Renal cortex interstitium (tissue), 11 donors: ENCODE data around the gene MAPK1. TPM values are rescaled to one million over a fixed set of nuclear protein-coding genes. Genes with fewer than 3 reads are reported as not detected.
"Not testable (repeated sequence)": the region's sequence is repeated elsewhere in the genome, so short reads cannot be mapped to it uniquely, and the experiment has no call there.

Experiments
- DNase-seq, 11 donors: peaks; one replicate each; pipeline ENCODE4 v3.0.0-alpha.2; 2013; ENCODE audit warnings: low read depth in 9 of 11, low spot score in 4 of 11; ENCODE audit errors: extremely low read depth in 1 of 11
- polyA plus RNA-seq, 3 donors: library from polyadenylated mRNA; unstranded; fragments of 120-200 nt; gene quantifications; one replicate each; pipeline ENCODE4 v1.2.1, GENCODE V29; 2013; ENCODE audit not compliant: insufficient read length in 3 of 3

MAPK1 gene
- polyA plus RNA-seq, 3 donors = 121 to 140 (median 128) TPM

DNA sequence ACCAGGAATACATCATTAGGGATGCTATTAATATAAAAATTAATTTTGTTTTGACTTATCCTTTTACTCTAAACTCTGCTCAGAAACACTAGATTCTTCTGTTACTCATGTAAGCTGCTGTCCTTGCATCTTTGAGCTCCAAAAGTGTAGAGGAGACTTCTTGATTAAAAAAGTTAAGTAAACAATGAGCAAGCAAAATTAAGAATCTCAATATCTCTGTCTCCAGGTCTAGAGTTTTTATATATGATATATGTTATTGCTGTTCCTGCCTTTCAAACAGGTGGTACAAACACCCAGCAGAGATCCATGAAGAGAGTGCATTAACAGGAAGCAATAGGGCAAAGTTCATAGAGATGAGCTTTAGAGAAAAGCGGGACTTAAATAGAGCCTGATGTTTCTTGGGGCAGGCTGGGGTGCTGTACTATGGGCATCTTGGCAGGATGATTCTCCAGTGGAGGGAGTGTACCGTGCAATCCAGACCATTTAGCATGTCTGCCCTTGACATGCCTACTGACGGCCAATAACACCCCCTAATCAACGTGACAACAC lies 6.9 kb downstream of the MAPK1 start:
- no peak for DNase-seq

DNA sequence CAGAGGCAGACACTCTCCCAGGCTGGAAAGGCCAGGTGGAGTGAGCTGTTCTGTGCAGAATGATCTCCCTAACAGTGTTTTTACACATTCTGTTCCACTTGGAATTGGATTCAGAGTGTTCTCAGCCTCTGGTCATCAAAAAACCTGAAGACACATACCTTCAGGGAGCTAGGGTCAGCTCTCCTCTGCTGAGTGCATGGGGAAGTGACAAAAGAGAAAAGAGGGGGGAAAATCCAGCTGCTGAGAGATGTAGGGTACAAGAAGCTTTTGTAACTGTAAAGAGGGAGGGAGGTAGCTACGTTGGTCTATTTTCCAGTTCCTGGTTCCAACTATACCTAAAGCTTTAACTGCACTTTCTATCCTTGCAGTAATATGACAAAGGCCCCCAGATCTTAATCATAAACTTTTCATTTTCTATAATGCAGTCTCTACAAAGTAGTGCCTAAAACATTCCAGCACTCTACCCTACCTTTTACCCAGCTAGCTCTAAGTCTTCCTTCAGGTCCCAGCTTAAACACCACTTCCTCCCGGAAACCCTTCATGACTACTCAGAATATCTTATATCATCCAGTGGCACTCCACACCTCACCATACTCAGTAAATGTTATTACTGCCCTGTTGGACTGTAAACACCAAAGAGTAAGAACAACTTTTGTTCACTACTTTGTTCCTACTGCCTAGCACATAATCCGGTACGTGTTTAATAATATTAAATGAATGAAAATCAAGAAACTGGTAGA lies 9.2 kb downstream of the MAPK1 start:
- DNase-seq = no peak

DNA sequence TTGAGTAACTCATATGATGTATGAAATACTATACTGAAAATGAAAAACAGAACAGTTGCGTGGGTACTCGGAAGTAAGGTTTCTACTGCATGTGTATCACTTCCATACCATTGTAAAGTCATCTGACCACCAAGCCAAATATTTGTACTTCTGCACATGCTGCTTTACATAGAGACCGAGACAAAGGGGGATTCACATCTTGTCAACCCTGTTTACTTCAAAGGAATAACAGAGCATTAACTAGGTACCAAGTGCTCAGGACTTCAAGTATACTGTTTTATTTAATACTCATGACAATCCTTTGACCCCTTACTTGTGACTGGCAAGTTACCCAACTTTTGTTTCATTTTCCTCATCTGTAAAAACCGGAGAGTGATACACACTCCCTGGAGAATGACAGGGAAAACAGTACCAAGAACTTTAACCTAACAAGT lies 9.9 kb downstream of the MAPK1 start:
- no peak for DNase-seq

DNA sequence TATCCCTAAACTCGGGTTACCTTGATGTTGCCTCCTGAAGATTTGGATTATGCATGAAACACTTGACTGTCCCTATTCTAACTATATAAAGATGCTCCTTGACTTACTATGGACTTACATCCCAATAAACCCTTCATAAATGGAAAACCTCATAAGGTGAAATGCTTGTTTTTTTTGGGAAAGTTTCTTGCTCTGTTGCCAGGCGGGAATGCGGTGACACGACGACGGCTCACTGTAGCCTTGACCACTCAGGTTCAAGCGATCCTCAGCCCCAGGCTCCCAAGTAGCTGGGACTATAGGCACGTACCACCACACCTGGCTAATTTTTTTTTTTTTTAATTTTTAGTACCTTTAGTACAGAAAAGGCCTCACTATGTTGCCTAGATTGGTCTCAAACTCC lies 10.6 kb downstream of the MAPK1 start:
- DNase-seq = no peak

DNA sequence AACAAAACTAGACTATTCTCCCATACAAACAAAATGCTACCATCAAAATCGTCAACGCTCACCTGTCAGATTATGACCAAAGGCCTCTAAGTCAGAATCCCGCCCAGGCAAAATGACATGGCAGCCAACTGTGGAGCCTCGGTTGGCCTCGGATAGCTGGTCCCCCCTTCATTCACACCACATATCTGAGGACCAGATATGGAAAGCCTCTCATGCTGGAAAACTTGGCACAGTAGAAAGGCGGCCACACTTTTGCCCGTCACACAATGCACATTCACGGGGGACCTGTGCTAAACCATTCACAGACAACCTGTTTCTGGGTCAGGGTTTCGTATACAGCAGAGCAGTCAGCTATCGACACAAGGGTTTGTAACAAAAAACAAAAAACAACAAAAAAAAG lies 11.2 kb downstream of the MAPK1 start:
- no peak for DNase-seq

DNA sequence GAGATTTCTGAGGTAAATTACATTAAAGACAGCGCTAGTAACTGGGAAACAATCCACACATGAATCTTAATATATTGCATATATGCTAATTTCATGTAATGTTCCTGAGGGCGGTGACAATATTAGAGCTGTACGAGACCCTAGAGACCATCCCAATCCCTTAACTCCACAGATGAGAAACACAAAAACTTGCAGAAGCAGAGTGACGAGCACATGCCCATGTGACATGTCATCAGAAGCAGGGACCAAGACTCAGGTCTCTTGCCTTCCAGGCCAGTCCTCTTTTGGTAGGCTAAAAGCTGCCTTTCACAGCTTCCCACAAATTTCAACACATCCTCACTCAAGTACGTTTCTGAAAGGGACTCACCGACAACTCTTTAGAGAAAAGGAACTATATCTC lies 11.8 kb downstream of the MAPK1 start:
- DNase-seq = no peak

DNA sequence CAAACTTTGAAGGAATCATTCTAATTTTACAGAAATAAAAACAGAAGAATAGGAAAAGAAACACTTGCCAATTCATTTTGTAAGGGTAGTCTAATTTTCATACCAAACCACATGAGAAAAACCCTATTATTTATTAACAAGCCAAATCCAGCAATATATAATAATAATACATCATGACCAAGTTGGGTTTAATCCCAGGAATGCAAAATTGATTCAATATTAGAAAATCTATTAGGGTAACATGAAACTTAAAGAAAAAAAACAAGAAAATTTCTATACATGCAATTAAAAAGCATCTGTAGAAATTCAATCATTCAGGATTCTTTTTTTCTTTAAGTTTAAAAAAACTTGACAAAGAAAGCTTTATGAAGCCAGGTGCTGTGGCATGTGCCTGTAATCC lies 16.8 kb downstream of the MAPK1 start:
- no peak for DNase-seq

DNA sequence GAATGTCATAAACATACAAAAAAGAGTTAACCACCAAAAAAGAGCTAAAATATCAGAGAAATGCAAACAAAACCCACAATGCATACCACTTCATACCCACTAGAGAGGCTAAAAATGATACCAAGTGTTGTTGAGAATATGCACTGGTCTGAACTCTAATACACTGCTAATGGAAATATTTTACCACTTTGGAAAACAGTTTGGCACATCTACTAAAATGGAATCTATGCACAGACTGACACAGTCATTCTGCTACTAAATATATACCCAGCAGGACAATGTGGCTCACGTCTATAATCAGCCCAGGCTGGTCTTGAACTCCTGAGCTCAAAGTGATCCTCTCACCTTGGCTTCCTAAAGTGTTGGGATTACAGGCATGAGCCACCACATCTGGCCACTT lies 18.0 kb downstream of the MAPK1 start:
- no peak for DNase-seq

DNA sequence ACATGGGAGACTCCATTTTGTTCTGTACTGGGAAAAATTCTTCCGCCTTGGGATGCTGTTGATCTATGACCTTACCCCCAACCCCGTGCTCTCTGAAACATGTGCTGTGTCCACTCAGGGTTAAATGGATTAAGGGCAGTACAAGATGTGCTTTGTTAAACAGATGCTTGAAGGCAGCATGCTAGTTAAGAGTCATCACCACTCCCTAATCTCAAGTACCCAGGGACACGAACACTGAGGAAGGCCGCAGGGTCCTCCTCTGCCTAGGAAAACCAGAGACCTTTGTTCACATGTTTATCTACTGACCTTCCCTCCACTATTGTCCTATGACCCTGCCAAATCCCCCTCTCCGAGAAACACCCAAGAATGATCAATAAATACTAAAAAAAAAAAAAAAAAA lies 19.4 kb downstream of the MAPK1 start:
- DNase-seq = not testable (repeated sequence)

DNA sequence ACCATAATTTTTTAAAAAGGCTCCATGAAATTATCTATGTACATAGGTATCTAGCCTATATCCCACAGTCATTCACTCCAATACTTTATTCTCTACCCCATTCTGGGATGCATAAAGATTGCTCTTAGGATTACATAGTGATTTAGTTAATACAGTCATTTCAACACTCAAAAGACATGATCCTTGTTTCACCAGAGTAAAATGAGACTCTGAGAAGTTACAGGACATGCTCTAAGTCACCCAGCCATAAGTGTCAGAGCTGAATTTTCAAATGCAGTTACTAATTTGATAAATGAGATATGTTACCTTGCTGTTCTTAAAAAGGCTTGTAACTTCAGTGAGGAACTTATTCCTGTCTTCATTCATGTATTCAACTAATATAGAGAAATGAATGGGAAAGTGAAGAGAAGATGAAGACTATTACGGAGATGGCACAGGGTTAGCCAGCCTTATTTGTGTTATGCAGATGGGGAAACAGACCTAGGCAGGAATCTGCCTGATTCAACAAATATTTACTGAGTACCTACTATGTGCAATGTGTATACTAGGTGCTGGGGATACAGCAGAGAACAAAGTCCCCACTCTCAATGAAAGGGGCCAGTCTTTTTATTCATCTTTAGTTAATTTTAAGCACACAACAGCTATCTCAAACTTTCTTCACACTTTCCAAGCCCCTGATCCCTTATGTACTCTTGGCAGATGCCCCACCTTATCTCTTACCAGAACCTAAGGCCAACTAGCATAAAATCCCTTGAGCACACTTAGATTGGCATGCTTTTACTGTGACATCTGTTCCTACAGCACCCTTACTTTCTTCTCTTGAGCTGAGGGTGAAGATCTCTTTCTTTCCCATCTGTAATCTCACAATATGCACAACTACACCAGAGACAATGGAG lies 21.6 kb downstream of the MAPK1 start:
- no peak for DNase-seq

DNA sequence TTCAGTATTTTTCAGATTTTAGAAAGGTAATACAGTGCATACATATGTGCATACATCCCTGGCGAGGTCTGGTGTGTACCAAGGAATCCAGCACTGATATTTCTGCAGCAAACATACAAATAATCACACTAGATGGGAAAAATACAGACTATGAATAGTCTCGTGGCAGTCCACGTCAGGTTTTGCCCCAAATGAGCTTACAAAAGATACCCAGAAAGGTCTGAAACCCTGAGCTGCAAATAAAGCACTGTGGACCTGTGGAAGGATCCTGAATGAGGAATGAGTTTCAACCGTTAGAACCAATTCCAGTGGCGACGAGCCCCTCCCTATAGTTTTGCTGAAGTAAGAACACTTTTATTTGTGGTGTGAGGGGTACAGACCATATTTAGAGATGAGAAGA lies 24.5 kb downstream of the MAPK1 start:
- DNase-seq = no peak

DNA sequence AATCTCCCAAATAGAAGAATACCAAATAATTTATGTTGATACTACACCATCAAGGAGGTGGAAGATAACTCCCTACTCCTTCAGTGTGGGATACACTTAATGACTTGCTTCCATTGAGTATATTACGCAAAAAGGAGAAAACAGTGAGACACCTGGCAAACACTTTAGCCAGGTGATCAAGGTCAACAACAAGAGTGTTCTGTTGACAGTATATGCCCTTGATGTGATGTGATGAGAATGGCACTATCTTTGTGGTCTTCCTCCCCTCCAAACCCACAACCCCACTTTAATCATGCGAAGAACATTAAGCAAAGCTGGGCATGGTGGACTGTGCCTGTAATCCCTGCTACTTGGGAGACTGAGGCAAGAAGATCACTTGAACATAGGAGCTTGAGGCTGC lies 26.0 kb downstream of the MAPK1 start:
- no peak for DNase-seq

DNA sequence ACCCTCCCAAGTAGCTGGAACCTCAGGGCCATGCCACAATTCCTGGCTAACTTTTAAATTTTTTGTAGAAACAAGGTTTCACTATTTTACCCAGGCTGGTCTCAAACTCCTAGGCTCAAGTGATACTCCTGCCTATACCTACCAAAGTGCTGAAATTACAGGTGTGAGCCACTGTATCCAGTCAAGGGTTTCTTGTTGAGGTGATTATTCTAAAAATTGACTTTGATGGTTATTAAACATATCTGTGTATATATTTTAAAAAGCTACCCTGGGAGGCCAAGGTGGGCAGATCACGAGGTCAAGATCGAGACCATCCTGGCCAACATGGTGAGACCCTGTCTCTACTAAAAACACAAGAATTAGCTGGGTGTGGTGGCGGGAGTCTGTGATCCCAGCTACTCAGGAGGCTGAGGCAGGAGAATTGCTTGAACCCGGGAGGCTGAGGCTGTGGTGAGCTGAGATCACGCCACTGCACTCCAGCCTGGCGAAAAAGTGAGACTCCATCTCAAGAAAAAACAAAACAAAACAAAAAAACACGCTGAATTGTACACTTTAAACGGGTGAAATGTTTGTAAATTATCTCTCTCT lies 27.1 kb downstream of the MAPK1 start:
- DNase-seq = no peak

DNA sequence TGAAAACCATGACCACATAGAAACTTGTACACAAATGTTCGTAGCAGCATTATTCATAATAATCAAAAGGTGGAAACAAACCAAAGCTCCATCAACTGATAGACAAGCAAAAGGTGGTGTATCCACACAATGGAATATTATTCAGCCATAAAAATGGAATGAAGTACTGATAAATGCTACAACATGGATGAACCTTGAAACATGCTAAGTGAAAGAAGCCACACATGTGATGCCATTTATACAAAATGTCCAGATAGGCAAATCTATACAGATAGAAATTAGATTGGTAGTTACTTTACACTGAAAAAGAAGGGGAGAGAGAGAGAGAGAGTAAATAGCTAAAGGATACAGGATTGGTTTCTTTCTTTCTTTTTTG lies 27.7 kb downstream of the MAPK1 start:
- no peak for DNase-seq

DNA sequence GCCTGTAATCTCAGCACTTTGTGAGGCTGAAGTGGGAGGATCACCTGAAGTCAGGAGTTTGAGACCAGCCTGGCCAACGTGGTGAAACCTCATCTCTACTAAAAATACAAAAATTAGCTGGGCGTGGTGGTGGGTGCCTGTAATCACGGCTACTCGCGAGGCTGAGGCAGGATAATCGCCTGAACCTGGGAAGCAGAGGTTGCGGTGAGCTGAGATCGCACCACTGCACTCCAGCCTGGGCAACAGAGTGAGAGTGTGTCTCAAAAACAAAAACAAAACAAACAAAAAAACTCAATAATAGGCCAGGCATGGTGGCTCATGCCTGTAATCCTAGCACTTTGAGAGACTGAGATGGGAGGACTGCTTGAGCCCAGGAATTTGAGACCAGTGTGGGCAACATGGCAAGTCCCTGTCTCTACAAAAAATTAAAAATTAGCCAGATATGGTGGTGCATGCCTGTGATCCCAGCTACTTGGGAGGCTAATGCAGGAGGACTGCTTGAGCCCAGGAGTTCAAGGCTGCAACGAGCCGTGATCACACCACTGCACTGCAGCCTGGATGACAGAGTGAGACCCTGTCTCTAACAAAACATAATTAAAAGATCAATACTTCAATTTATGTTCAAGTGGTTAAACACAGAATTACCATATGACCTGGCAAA lies 28.2 kb downstream of the MAPK1 start:
- DNase-seq = not testable (repeated sequence)

DNA sequence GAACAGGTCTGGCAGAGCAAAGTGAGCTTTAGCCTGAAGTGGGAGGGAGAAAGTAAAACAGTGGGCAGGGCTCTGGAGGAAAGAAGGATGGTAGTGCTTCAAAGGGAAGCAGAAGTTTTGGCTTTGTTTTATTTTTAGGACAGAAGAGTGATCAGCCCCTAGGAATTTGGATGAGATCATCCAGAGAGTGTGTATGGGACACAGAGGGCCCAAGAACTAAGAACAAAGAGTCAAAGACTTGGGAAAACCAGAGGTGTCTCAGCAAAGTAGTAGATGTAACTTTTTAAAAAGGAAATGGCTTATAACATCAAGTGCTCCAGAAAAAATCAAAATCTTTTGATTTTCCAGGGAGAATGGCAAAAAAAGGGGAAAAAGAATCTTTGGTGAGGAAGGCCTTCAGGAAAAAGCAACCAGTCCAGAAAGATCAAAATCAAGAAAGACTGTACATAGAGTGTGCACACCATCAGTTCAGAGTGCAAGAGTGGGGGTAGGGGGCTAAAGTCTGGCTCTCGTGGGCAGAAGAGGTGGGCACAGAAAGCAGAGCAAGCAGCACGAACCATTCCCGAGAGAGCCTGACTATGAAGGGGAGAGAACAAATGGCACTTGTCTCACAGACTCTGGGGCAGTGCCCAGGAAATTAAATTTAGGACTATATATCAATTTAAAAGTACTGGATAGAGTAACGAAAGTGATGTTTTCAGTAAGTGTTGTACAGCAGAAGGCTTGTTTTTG lies 30.0 kb downstream of the MAPK1 start:
- DNase-seq = peak in 5 of 11 donors; percentile 17 to 33 (median 22)

DNA sequence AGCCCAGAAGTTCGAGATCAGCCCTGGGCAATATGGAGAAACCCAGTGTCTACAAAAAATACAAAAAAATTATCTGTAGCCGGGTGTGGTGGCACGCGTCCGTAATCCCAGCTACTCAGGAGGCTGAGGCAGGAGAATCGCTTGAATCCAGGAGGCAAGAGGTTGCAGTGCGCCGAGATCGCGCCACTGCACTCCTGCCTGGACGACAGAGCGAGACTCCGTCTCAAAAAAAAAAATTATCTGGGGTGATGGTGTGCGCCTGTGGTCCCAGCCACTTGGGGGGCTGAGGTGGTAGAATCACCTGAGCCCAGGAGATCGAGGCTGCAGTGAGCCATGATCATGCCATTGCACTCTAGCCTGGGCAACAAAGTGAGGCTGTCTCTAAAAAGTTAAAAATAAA lies 31.0 kb downstream of the MAPK1 start:
- DNase-seq = not testable (repeated sequence)

DNA sequence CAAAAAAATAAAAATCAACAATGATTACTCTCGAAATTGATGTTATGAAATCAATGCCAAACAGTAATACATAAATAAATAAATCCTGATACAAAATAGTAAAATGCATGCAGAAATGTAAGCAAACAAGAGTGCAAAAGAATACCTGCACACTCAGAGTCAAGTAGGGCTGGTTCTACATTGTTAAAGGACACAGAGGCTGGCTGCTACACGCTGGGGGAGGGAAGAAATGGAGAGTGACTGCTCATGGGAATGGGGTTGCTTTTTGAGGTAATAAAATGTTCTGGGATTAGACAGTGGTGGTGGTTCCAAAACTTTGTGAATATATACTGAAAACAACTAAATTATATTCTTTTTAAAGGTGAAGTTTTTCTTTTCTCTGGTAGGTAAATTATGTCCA lies 32.1 kb downstream of the MAPK1 start:
- no peak for DNase-seq

DNA sequence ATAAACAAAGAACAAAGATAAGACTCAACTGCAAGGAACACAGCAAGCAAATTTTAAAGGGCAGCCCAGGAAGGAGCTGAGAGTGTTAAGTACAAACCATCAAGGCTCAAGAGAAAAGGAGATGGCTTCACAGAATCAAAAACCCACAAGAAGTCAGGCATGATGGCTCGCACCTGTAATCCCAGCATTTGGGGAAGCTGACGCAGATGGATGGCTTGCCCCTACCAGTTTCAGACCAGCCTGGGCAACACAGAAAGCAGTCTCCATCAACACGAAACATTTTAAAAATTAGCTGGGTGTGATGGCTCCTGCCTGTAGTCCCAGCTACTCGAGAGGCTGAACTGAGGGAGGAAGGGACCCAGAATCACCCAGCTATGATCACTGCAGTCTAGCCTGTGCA lies 32.6 kb downstream of the MAPK1 start:
- DNase-seq = no peak
